Chondrocyte (in vitro differentiated cells): ENCODE results near the gene KCTD15. TPM values are rescaled to one million over a fixed set of nuclear protein-coding genes. Genes with fewer than 3 reads are reported as not detected.

ENCODE experiments used
- DNase-seq: peaks from one replicate; pipeline ENCODE4 v3.0.0; 2021; ENCODE audit warnings: mixed read lengths, low spot score
- H3K27ac Mint-ChIP-seq: one replicate; pipeline ENCODE4 v1.8.0; 2021; ENCODE audit warnings: mild to moderate bottlenecking, moderate library complexity, mixed read lengths; ENCODE audit not compliant: unreplicated experiment
- H3K27me3 Mint-ChIP-seq: 2 replicates; pipeline ENCODE4 v1.8.0; 2021; ENCODE audit warnings: low read depth, mixed read lengths
- H3K36me3 Mint-ChIP-seq: 2 replicates; pipeline ENCODE4 v1.8.0; 2021; ENCODE audit warnings: low read depth, mixed read lengths
- H3K4me1 Mint-ChIP-seq: 2 replicates; pipeline ENCODE4 v1.8.0; 2021; ENCODE audit warnings: low read depth, mild to moderate bottlenecking, mixed read lengths
- H3K4me3 Mint-ChIP-seq: one replicate; pipeline ENCODE4 v1.8.0; 2021; ENCODE audit warnings: mild to moderate bottlenecking, moderate library complexity, mixed read lengths; ENCODE audit not compliant: unreplicated experiment
- H3K9me3 Mint-ChIP-seq: 2 replicates; pipeline ENCODE4 v1.8.0; 2021; ENCODE audit warnings: low read depth, mixed read lengths
- CTCF ChIP-seq: fragments of 200-600 bp; sonication (generic); IDR thresholded peaks from 2 replicates; pipeline ENCODE4 v1.5.0; 2021; ENCODE audit warnings: antibody characterized with exemption, mild to moderate bottlenecking, moderate library complexity
- total RNA-seq: library from RNA; stranded (reverse); gene quantifications from 3 replicates; pipeline ENCODE4 v1.2.1, GENCODE V29; 2021

KCTD15 gene
- total RNA-seq, 1 donor from 2014 or later, result 64.2 TPM

GRCh38 chr19:33811736-33812387 is 15.2 kb downstream of the KCTD15 start:
- peak; percentile 56 for DNase-seq
- TF ChIP-seq CTCF, result no peak
- no peak overlapping the region for H3K4me3 Mint-ChIP-seq
- H3K27me3 Mint-ChIP-seq, result no peaks in the 10 kb centered on the region
- H3K4me1 Mint-ChIP-seq, result peaks cover 21% of the 10 kb centered on the region
- H3K9me3 Mint-ChIP-seq, result no peaks in the 10 kb centered on the region
- no peak overlapping the region for H3K27ac Mint-ChIP-seq
- peaks cover 23% of the 10 kb centered on the region for H3K36me3 Mint-ChIP-seq

GRCh38 chr19:33812388-33813330 is 16.0 kb downstream of the KCTD15 start:
- no peak for TF ChIP-seq CTCF
- H3K27me3 Mint-ChIP-seq, result no peaks in the 10 kb centered on the region
- peak; percentile 75 for DNase-seq
- H3K4me3 Mint-ChIP-seq, result no peak overlapping the region
- no peak overlapping the region for H3K27ac Mint-ChIP-seq
- H3K4me1 Mint-ChIP-seq, result peaks cover 21% of the 10 kb centered on the region
- peaks cover 21% of the 10 kb centered on the region for H3K36me3 Mint-ChIP-seq
- no peaks in the 10 kb centered on the region for H3K9me3 Mint-ChIP-seq

GRCh38 chr19:33813391-33814101 is 16.9 kb downstream of the KCTD15 start:
- Mint-ChIP-seq H3K36me3 (peaks cover 17% of the 10 kb centered on the region), H3K4me1 (peaks cover 21% of the 10 kb centered on the region), H3K4me3 (no peak overlapping the region), H3K27me3 (no peaks in the 10 kb centered on the region), H3K27ac (no peak overlapping the region), H3K9me3 (no peaks in the 10 kb centered on the region)
- DNase-seq, result peak; percentile 73
- TF ChIP-seq CTCF, result no peak

- no peaks in the 10 kb centered on the region for H3K9me3 Mint-ChIP-seq
- H3K27ac Mint-ChIP-seq, result no peak overlapping the region
- peaks cover 24% of the 10 kb centered on the region for H3K4me1 Mint-ChIP-seq
- no peak for TF ChIP-seq CTCF
- peak; percentile 29 for DNase-seq
- no peaks in the 10 kb centered on the region for H3K27me3 Mint-ChIP-seq
- H3K36me3 Mint-ChIP-seq, result peaks cover 17% of the 10 kb centered on the region
- H3K4me3 Mint-ChIP-seq, result no peak overlapping the region
Observed at GRCh38 chr19:33814181-33815165, 17.8 kb downstream of the KCTD15 start.
